GM12878 (cell line): Measurements from ENCODE around the gene INSIG1. TPM values are rescaled to one million over a fixed set of nuclear protein-coding genes. Genes with fewer than 3 reads are reported as not detected.

Experiments
- ASH2L ChIP-seq: fragments of 300-600, 200-600 bp; sonication (generic); IDR thresholded peaks from 2 replicates; pipeline ENCODE4 v1.6.1; 2017; ENCODE audit warnings: low read depth, mild to moderate bottlenecking, borderline replicate concordance
- BCLAF1 ChIP-seq: fragments of 450-650 bp; IDR thresholded peaks from 2 replicates; pipeline ENCODE4 v1.6.1; 2017; ENCODE audit warnings: antibody characterized with exemption, mild to moderate bottlenecking, moderate library complexity
- CBFB ChIP-seq: IDR thresholded peaks from 2 replicates; pipeline ENCODE4 v1.6.1; 2016; ENCODE audit warnings: antibody characterized with exemption, low read depth
- DPF2 ChIP-seq: fragments of 450-650 bp; IDR thresholded peaks from 2 replicates; pipeline ENCODE4 v1.6.1; 2017; ENCODE audit warnings: mild to moderate bottlenecking
- FOS ChIP-seq: IDR thresholded peaks from 3 replicates; pipeline ENCODE4 v1.6.1; 2011; ENCODE audit warnings: borderline replicate concordance; ENCODE audit not compliant: insufficient read length; ENCODE audit errors: extremely low read depth
- IKZF2 ChIP-seq, 2 experiments: fragments of 450-650 bp; IDR thresholded peaks; 2 replicates each; pipeline ENCODE4 v1.6.1; 2017; ENCODE audit warnings: mild to moderate bottlenecking in 2 of 2, moderate library complexity in 2 of 2
- IRF5 ChIP-seq: fragments of 450-650 bp; IDR thresholded peaks from 2 replicates; pipeline ENCODE4 v1.6.1; 2017; ENCODE audit warnings: borderline replicate concordance
- JUNB ChIP-seq: IDR thresholded peaks from 2 replicates; pipeline ENCODE4 v1.6.1; 2016; ENCODE audit warnings: antibody characterized with exemption, mild to moderate bottlenecking
- MTA3 ChIP-seq: IDR thresholded peaks from 2 replicates; pipeline ENCODE4 v1.6.1; 2012; ENCODE audit warnings: low read length, inconsistent platforms, borderline replicate concordance
- NFXL1 ChIP-seq: fragments of 450-650 bp; IDR thresholded peaks from 2 replicates; pipeline ENCODE4 v1.6.1; 2017; ENCODE audit warnings: antibody characterized with exemption, mild to moderate bottlenecking, borderline replicate concordance
- PML ChIP-seq: IDR thresholded peaks from 2 replicates; pipeline ENCODE4 v1.6.1; 2012; ENCODE audit warnings: low read length, inconsistent platforms
- POLR2AphosphoS5 ChIP-seq: IDR thresholded peaks from 2 replicates; pipeline ENCODE4 v1.6.1; 2011; ENCODE audit warnings: mild to moderate bottlenecking, low read length, inconsistent platforms
- SKIL ChIP-seq: fragments of 450-650 bp; IDR thresholded peaks from 2 replicates; pipeline ENCODE4 v1.6.1; 2017; ENCODE audit warnings: mild to moderate bottlenecking, low read depth, inconsistent platforms; ENCODE audit not compliant: poor library complexity, severe bottlenecking
- SMAD5 ChIP-seq: IDR thresholded peaks from 2 replicates; pipeline ENCODE4 v1.6.1; 2016; ENCODE audit warnings: antibody characterized with exemption, low read depth
- SP1 ChIP-seq: IDR thresholded peaks from one replicate; pipeline ENCODE4 v1.6.1; 2011; ENCODE audit warnings: low read depth, low read length
- SPI1 ChIP-seq: IDR thresholded peaks from 2 replicates; pipeline ENCODE4 v1.6.1; 2011; ENCODE audit warnings: low read depth, mild to moderate bottlenecking, low read length, moderate library complexity, borderline replicate concordance; ENCODE audit not compliant: insufficient read depth
- STAT3 ChIP-seq: IDR thresholded peaks from 2 replicates; pipeline ENCODE4 v1.6.1; 2011; ENCODE audit warnings: low read depth, low read length, improper control_type of control experiment
- USF2 ChIP-seq: IDR thresholded peaks from 2 replicates; pipeline ENCODE4 v1.6.1; 2011; ENCODE audit warnings: low read depth, low read length, improper control_type of control experiment, borderline replicate concordance
- polyA plus RNA-seq, 11 experiments: library from polyadenylated mRNA; depleted of rRNA in 4 of 11; unstranded in 6 of 11; stranded (reverse) in 5 of 11; fragments of >200 nt; fragmentation: Nextera tagmentation in 4 of 11; fragmentation: Illumina TruSeq in 1 of 11; extraction: Ambion mirVana in 4 of 11; extraction: Trizol in 1 of 11; gene quantifications; 1 replicate in 1 of 11; 2 replicates in 10 of 11; pipeline versions ENCODE4 v1.2.1 to v1.2.3, GENCODE V29; 2011 to 2016; ENCODE audit warnings: inconsistent platforms in 2 of 11, missing spikeins in 2 of 11, low read depth in 1 of 11
- total RNA-seq, 4 experiments: library from RNA; depleted of rRNA in 3 of 4; stranded (reverse); fragments of >200 nt in 3 of 4; fragmentation: Illumina TruSeq in 1 of 4; extraction: Trizol in 1 of 4; gene quantifications; 2 replicates each; pipeline versions ENCODE4 v1.2.1 to v1.2.3, GENCODE V29; 2013 to 2021

The INSIG1 gene
- total and polyA plus RNA-seq, 10 of the 15 experiments (the other 5 are each of a cell fraction or from before 2014, with no cell fraction given) = 29.6 to 168 (median 91.1) TPM

GRCh38 chr7:155344618-155345433, 47.1 kb downstream of the INSIG1 start (continued):
- TF ChIP-seq SKIL (peak; percentile 32), ASH2L (no peak), SP1 (no peak), IRF5 (no peak), PML (peak; percentile 46; the same call in 1 of the 2 replicates), USF2 (no peak), FOS (no peak), SMAD5 (no peak), JUNB (no peak; the same call in 1 of the 2 replicates), DPF2 (peak; percentile 89), IKZF2 (IDR thresholded peaks at IDR 0.05) (peak in 1 of 2 experiments; percentile 62; a peak in 3 of 4 replicates), SPI1 (no peak), BCLAF1 (peak; percentile 21; the same call in 1 of the 2 replicates), CBFB (no peak), POLR2AphosphoS5 (no peak), MTA3 (no peak), STAT3 (no peak), NFXL1 (no peak)
